ENCODE measurements around the gene OR4D2.

- TF ChIP-seq CTCF (conservative IDR thresholded peaks at IDR 0.05; ENCODE audit: low read depth, low read length) (no peak), SMC3 (IDR thresholded peaks at IDR 0.05; ENCODE audit: low read depth, low read length) (no peak), POLR2A (IDR thresholded peaks at IDR 0.05; ENCODE audit: low read depth, low read length) (no peak), MAZ (IDR thresholded peaks at IDR 0.05; ENCODE audit: borderline replicate concordance, low read depth, low read length) (no peak), CEBPB (IDR thresholded peaks at IDR 0.05; ENCODE audit: low read depth, low read length) (no peak), MXI1 (IDR thresholded peaks at IDR 0.05; ENCODE audit: borderline replicate concordance, low read depth, low read length) (no peak)
- TF ChIP-seq, protein P1, sequence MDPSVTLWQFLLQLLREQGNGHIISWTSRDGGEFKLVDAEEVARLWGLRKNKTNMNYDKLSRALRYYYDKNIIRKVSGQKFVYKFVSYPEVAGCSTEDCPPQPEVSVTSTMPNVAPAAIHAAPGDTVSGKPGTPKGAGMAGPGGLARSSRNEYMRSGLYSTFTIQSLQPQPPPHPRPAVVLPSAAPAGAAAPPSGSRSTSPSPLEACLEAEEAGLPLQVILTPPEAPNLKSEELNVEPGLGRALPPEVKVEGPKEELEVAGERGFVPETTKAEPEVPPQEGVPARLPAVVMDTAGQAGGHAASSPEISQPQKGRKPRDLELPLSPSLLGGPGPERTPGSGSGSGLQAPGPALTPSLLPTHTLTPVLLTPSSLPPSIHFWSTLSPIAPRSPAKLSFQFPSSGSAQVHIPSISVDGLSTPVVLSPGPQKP (IDR thresholded peaks at IDR 0.05; ENCODE audit: borderline replicate concordance, low read depth, low read length), result no peak
These were observed 5.2 kb upstream of the OR4D2 start for GRCh38 chr17:58161566-58161965.

Measured in IMR-90 (cell line).